ENCODE data around the gene TNP2. TPM values are rescaled to one million over a fixed set of nuclear protein-coding genes. Genes with fewer than 3 reads are reported as not detected.
A peak's percentile ranks its signal among the peaks of the same experiment; 100 is the strongest.

TNP2 gene
- total and polyA plus RNA-seq, 9 of the 15 experiments (the other 6 are each of a cell fraction or from before 2014, with no cell fraction given), result not detected

DNA sequence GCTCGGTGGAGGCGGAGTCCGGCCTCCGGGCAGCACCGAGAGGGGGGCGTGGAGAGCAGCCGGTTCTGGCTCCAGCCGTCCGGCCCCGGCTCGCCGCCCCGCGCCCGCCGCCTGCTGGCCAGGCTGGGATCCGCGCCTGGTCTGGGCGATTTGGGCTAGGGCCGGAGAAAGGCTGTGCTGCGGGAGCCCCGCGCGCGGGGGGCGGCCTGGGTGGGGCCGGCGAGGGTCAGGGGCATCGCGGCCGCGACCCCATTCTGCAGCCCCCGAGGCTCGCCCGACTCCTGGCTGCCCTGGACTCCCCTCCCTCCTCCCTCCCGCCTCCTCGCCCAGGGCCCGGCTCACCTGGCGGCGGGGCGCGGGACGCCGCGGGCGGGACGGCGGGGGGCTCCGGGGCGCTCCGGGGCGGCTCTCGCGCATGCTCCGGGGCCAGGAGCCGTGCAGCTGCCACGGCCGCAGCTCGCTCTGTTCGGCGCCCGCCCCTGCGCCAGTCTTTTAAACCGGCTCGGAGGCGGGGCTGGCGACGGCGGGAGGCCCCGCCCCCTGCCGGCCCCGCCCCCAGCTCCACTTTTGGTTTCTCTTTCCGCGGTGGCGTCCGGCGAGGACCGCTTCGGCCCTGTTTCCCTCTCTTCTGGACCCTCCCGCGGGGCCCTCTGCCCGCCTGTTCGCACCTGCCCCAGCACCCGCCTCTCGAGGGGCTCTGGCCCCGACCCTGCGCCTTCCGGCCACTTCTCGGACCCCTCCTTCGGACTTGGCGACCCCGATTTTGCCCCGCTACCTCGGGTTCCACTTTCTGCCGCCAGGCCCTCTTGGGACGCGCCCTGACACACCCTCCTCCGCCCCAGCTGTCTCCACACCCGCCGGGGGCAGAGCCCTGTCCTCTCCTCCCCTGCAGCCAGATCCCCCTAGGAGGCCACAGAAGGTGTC lies 13.1 kb downstream of the TNP2 start, which contains the start of gene SOCS1 (continued):
- TF ChIP-seq KDM4B (IDR thresholded peaks at IDR 0.05; ENCODE audit: borderline replicate concordance in 2 of 2, low read depth in 1 of 2), result 0 out of 4 replicates have a peak, but pooled peaks of 1 of the 2 experiments have one; percentile 36
- TF ChIP-seq, protein P1, sequence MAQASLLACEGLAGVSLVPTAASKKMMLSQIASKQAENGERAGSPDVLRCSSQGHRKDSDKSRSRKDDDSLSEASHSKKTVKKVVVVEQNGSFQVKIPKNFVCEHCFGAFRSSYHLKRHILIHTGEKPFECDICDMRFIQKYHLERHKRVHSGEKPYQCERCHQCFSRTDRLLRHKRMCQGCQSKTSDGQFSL (CRISPR knock-in tag; IDR thresholded peaks at IDR 0.05), result no peak
- TF ChIP-seq, protein P1 (tag; IDR thresholded peaks at IDR 0.05), result no peak
- peak; percentile 84 for TF ChIP-seq DACH1 (IDR thresholded peaks at IDR 0.05; ENCODE audit: partially characterized antibody)
- TF ChIP-seq DDX20 (tag; IDR thresholded peaks at IDR 0.05; ENCODE audit: low read depth), result no peak
- TF ChIP-seq STAT6 (CRISPR knock-in tag; IDR thresholded peaks at IDR 0.05), result no peak
- no peak for TF ChIP-seq ELF1 (tag; IDR thresholded peaks at IDR 0.05)
- peak; percentile 34 for TF ChIP-seq GTF2B (IDR thresholded peaks at IDR 0.05; ENCODE audit: extremely low read depth, insufficient read length)
- no peak for TF ChIP-seq CREBBP (IDR thresholded peaks at IDR 0.05; ENCODE audit: low read depth, low read length)
- peak; percentile 62 for TF ChIP-seq ZNF431 (CRISPR knock-in tag; IDR thresholded peaks at IDR 0.05)
- TF ChIP-seq DNMT1 (IDR thresholded peaks at IDR 0.05), result no peak
- TF ChIP-seq HMG20B (CRISPR knock-in tag; IDR thresholded peaks at IDR 0.05), result no peak
- no peak for TF ChIP-seq MCM5 (IDR thresholded peaks at IDR 0.05; ENCODE audit: low read depth)
- TF ChIP-seq NR2C1 (IDR thresholded peaks at IDR 0.05), result no peak
- TF ChIP-seq NR2C1 (tag; IDR thresholded peaks at IDR 0.05), result no peak
- TF ChIP-seq SREBF1 (IDR thresholded peaks at IDR 0.05; ENCODE audit: borderline replicate concordance, low read depth, low read length), result no peak
- no peak for TF ChIP-seq ZNF124 (CRISPR knock-in tag; IDR thresholded peaks at IDR 0.05)
- TF ChIP-seq ZNF232 (CRISPR knock-in tag; IDR thresholded peaks at IDR 0.05), result no peak
- TF ChIP-seq HDGF (IDR thresholded peaks at IDR 0.05), result no peak
- peak; percentile 70; the same call in 1 of the 2 replicates for TF ChIP-seq KLF6 (CRISPR knock-in tag; IDR thresholded peaks at IDR 0.05; ENCODE audit: borderline replicate concordance)
- TF ChIP-seq JUND (IDR thresholded peaks at IDR 0.05; ENCODE audit: borderline replicate concordance, low read depth, low read length), result peak; percentile 2
- peak; percentile 48; the same call in 1 of the 3 replicates for TF ChIP-seq JUND (tag; IDR thresholded peaks at IDR 0.05; ENCODE audit: borderline replicate concordance, low read depth, low read length)

Measured in K562 (cell line).